OCI-LY1 (cell line): ENCODE measurements around the gene GRIA4.

Experiments used
- H2AFZ ChIP-seq: fragments of 200-600 bp; sonication (generic), shearing (Covaris generic); 2 replicates; pipeline ENCODE4 v1.6.0; 2014; ENCODE audit warnings: antibody characterized with exemption, mild to moderate bottlenecking, low read length
- H3F3A ChIP-seq: fragments of 200-600 bp; sonication (generic), shearing (Covaris generic); 2 replicates; pipeline ENCODE4 v1.6.0; 2014; ENCODE audit warnings: mild to moderate bottlenecking, antibody characterized with exemption, low read length, moderate library complexity; ENCODE audit not compliant: insufficient read depth
- H3K27ac ChIP-seq: fragments of 200-600 bp; sonication (generic); 2 replicates; pipeline ENCODE4 v1.5.1; 2014; ENCODE audit warnings: low read length, mixed run types, mild to moderate bottlenecking, low read depth; ENCODE audit not compliant: poor library complexity, severe bottlenecking
- H3K27me3 ChIP-seq: fragments of 200-600 bp; sonication (generic); 2 replicates; pipeline ENCODE4 v1.6.0; 2014; ENCODE audit warnings: antibody characterized with exemption, mild to moderate bottlenecking, low read length, moderate library complexity; ENCODE audit not compliant: insufficient read depth
- H3K36me3 ChIP-seq: fragments of 200-600 bp; sonication (generic); 2 replicates; pipeline ENCODE4 v1.6.1; 2014; ENCODE audit warnings: mild to moderate bottlenecking, antibody characterized with exemption, low read length, moderate library complexity, mixed read lengths; ENCODE audit not compliant: insufficient read depth
- H3K4me1 ChIP-seq: fragments of 200-600 bp; sonication (generic); 2 replicates; pipeline ENCODE4 v1.5.1; 2014; ENCODE audit warnings: mild to moderate bottlenecking, low read length, moderate library complexity; ENCODE audit not compliant: insufficient read depth, severe bottlenecking
- H3K4me2 ChIP-seq: fragments of 200-600 bp; sonication (generic), shearing (Covaris generic); 2 replicates; pipeline ENCODE4 v1.6.1; 2014; ENCODE audit warnings: low read length
- H3K4me3 ChIP-seq: fragments of 200-600 bp; sonication (generic); 2 replicates; pipeline ENCODE4 v1.5.1; 2014; ENCODE audit warnings: low read length, low read depth, mild to moderate bottlenecking, mixed read lengths; ENCODE audit not compliant: poor library complexity, severe bottlenecking
- H3K79me2 ChIP-seq: fragments of 200-600 bp; shearing (Covaris generic); 2 replicates; pipeline ENCODE4 v1.6.1; 2016; ENCODE audit warnings: mixed run types, low read length, mixed read lengths; ENCODE audit not compliant: insufficient read depth
- H3K9ac ChIP-seq: fragments of 200-600 bp; sonication (generic), shearing (Covaris generic); 2 replicates; pipeline ENCODE4 v1.6.1; 2014; ENCODE audit warnings: mild to moderate bottlenecking, low read length, mixed read lengths
- H3K9me2 ChIP-seq: fragments of 200-600 bp; sonication (generic), shearing (Covaris generic); 2 replicates; pipeline ENCODE4 v1.6.1; 2014; ENCODE audit warnings: low read depth, mild to moderate bottlenecking, low read length, mixed read lengths
- H3K9me3 ChIP-seq: fragments of 200-600 bp; shearing (Covaris generic); 2 replicates; pipeline ENCODE4 v1.6.1; 2014; ENCODE audit warnings: low read length, mixed read lengths
- H4K20me1 ChIP-seq: fragments of 200-600 bp; sonication (generic), shearing (Covaris generic); 2 replicates; pipeline ENCODE4 v1.6.0; 2016; ENCODE audit warnings: mild to moderate bottlenecking, low read length; ENCODE audit not compliant: insufficient read depth
- EZH2 ChIP-seq: fragments of 200-600 bp; sonication (generic), shearing (Covaris generic); IDR thresholded peaks from 2 replicates; pipeline ENCODE4 v1.8.0; 2017; ENCODE audit warnings: borderline replicate concordance, mixed run types, mild to moderate bottlenecking, antibody characterized with exemption, low read length, moderate library complexity, mixed read lengths
- TF ChIP-seq, protein P1 (sequence below): fragments of 200-600 bp; sonication (generic), shearing (Covaris generic); IDR thresholded peaks from 2 replicates; pipeline ENCODE4 v1.5.1; 2017; ENCODE audit warnings: mild to moderate bottlenecking, antibody characterized with exemption, low read length, moderate library complexity, mixed read lengths

The GRIA4 gene

DNA sequence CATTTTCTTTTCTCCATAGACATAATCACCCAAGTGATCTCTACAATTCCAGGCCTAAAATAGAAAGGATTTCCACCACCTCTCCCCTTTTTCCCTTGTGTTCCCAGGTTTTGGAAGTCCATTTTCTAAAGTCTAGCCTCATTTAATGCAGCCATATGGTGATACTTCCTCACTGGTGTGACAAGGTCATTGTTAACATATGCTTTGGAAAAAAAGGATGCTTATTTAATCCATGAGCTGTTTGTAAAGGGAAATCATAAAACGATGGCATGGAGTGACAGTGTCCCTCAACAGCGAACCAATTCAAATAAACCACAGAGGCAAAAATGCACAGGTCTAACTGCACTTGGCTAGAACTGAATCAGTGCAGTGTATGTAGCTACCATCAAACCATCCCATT is 26.6 kb downstream of the GRIA4 start:
- no peaks in the 10 kb centered on the region for H3K27me3 ChIP-seq
- no peak overlapping the region for H3K4me3 ChIP-seq
- TF ChIP-seq EZH2, result no peak
- TF ChIP-seq, protein P1, sequence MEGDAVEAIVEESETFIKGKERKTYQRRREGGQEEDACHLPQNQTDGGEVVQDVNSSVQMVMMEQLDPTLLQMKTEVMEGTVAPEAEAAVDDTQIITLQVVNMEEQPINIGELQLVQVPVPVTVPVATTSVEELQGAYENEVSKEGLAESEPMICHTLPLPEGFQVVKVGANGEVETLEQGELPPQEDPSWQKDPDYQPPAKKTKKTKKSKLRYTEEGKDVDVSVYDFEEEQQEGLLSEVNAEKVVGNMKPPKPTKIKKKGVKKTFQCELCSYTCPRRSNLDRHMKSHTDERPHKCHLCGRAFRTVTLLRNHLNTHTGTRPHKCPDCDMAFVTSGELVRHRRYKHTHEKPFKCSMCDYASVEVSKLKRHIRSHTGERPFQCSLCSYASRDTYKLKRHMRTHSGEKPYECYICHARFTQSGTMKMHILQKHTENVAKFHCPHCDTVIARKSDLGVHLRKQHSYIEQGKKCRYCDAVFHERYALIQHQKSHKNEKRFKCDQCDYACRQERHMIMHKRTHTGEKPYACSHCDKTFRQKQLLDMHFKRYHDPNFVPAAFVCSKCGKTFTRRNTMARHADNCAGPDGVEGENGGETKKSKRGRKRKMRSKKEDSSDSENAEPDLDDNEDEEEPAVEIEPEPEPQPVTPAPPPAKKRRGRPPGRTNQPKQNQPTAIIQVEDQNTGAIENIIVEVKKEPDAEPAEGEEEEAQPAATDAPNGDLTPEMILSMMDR, result no peak
- no peaks in the 10 kb centered on the region for H3F3A ChIP-seq
- no peaks in the 10 kb centered on the region for H3K36me3 ChIP-seq
- H3K9me3 ChIP-seq, result no peaks in the 10 kb centered on the region
- no peak overlapping the region for H3K27ac ChIP-seq
- H3K9ac ChIP-seq, result no peak overlapping the region
- no peak overlapping the region for H2AFZ ChIP-seq
- H4K20me1 ChIP-seq, result no peaks in the 10 kb centered on the region
- H3K4me1 ChIP-seq, result no peaks in the 10 kb centered on the region
- H3K9me2 ChIP-seq, result no peaks in the 10 kb centered on the region
- H3K4me2 ChIP-seq, result no peak overlapping the region
- H3K79me2 ChIP-seq, result no peaks in the 10 kb centered on the region

DNA sequence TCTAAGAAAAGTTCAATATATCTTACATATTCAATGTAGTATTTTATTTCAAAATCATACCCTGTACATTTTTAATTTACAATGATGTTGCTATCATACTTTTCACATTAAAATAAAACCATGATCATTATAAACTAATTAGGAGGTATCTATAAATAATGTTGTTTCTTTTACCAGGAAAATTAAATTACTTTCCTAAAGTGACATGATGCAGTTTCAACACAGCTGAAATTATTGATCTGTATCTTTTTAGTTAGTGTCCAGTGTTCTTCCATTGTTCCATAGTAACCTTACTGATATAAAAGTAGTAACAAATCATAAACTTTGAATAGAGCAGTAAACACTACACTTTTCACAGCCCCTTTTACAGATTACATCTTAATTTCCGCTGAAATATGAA is 29.7 kb downstream of the GRIA4 start:
- Histone ChIP-seq H3K27ac (no peak overlapping the region), H3K4me2 (no peak overlapping the region)
- TF ChIP-seq, protein P1, result no peak
- TF ChIP-seq EZH2, result no peak

DNA sequence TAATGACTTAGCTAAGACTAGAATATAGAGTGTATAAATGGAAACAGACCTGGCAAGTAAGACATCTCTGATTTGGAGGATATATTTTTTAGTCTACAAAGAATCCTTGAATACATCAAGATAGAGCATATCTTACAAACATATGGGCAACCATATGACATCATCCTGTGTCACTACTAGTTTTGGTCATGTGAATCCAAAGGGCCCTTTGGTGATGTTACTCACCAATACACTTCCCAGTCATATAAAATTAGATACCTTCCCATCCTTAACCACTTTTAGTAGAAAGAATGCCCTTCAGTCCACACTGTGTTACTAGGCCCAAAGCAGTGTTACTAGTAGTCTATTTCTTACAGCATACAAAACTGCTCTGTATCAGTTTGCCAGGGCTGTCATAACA is 31.6 kb downstream of the GRIA4 start:
- no peak for TF ChIP-seq EZH2
- TF ChIP-seq, protein P1, result no peak
- Histone ChIP-seq H3K4me3 (no peak overlapping the region), H3F3A (no peaks in the 10 kb centered on the region)

More for the DNA sequence above, 29.7 kb downstream of the GRIA4 start:
- H3K36me3 ChIP-seq, result no peaks in the 10 kb centered on the region
- H3K9me2 ChIP-seq, result no peaks in the 10 kb centered on the region
- H3F3A ChIP-seq, result no peaks in the 10 kb centered on the region
- no peaks in the 10 kb centered on the region for H4K20me1 ChIP-seq
- H3K79me2 ChIP-seq, result no peaks in the 10 kb centered on the region
- no peak overlapping the region for H2AFZ ChIP-seq
- no peaks in the 10 kb centered on the region for H3K9me3 ChIP-seq
- no peak overlapping the region for H3K9ac ChIP-seq
- H3K4me1 ChIP-seq, result no peaks in the 10 kb centered on the region
- no peaks in the 10 kb centered on the region for H3K27me3 ChIP-seq
- no peak overlapping the region for H3K4me3 ChIP-seq

More for the DNA sequence above, 31.6 kb downstream of the GRIA4 start:
- H3K27ac ChIP-seq, result no peak overlapping the region
- no peaks in the 10 kb centered on the region for H3K36me3 ChIP-seq
- no peak overlapping the region for H3K9ac ChIP-seq
- no peak overlapping the region for H3K4me2 ChIP-seq
- no peaks in the 10 kb centered on the region for H3K27me3 ChIP-seq
- H3K9me3 ChIP-seq, result no peaks in the 10 kb centered on the region
- no peaks in the 10 kb centered on the region for H3K4me1 ChIP-seq
- no peaks in the 10 kb centered on the region for H4K20me1 ChIP-seq
- no peaks in the 10 kb centered on the region for H3K79me2 ChIP-seq
- H3K9me2 ChIP-seq, result no peaks in the 10 kb centered on the region
- no peak overlapping the region for H2AFZ ChIP-seq
